ENCODE data around the gene SMR3A.

SMR3A gene

DNA sequence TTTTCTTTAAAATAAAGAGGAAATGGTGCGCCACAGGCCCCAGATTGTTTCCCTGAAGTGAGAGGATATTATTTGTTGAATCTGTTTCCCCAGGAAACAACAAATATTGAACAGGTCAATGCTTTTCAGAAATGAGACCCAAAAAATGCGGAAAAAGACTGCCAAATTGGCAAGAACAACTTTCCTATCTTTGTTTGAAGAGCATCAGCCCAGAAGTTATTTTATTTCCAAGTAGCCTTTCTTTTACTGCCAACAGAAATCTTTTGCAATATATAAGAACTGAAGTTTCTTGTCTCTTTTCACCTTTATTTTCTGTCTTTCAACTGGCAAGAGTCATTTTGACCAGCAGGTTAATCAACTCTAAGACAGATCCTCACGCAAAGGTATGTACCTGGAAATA lies at the start of gene SMR3A:
Gene SMR3A (plus strand): TSS at position 301 of the 400 bp plus-strand sequence. CDS start 1,356 bp downstream, outside the sequence.
- no peak for DNase-seq

- DNase-seq: no peak
These were observed 46.8 kb upstream of the SMR3A start for GRCh38 chr4:70313736-70314135.

- no peak for DNase-seq
These were observed 44.6 kb upstream of the SMR3A start for GRCh38 chr4:70315928-70316327.

DNA sequence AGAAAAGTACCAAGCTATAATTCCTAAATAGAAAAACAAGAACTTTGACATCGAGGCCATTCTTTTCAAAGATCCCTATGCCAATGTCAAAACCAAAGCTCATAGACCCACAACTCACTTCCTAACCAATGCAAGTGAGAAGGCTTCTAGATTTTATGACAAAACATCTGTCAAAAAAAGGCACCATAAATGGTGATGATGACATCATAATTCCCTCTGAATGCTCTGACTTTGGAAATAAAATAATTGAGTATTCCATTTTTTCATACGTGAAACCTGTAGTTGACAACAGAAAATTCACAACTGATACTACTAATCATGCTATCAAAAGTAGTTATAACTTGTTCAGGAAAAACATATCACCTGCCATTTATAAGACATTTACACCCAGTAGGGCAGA lies 34.5 kb upstream of the SMR3A start:
- no peak for DNase-seq

- DNase-seq: no peak
These were observed 25.9 kb upstream of the SMR3A start, which contains the start of gene CABS1 for GRCh38 chr4:70334681-70335080. TSS of gene CABS1 (plus strand) at chr4:70334981. CDS start at chr4:70335040, 59 bp downstream.

DNA sequence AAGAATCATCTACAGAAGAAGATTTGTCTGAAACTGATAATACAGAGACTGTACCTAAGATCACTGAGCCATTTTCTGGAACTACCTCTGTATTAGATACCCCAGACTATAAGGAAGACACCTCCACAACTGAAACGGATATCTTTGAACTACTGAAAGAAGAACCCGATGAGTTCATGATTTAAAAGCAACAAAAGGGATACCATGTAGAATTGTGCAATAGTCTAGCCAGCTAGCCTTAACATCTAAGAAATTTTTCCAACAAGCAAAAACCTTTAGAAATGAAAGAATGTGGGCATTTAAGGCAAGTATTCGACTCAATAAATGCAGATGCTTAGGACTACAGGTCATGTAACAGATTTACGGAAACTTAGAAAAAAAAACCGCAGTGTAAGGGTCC lies 24.5 kb upstream of the SMR3A start:
- DNase-seq: no peak

- DNase-seq: no peak
These were observed 22.6 kb upstream of the SMR3A start for GRCh38 chr4:70337886-70338420.

- DNase-seq: no peak
These were observed 4.4 kb upstream of the SMR3A start for GRCh38 chr4:70356185-70356584.

DNA sequence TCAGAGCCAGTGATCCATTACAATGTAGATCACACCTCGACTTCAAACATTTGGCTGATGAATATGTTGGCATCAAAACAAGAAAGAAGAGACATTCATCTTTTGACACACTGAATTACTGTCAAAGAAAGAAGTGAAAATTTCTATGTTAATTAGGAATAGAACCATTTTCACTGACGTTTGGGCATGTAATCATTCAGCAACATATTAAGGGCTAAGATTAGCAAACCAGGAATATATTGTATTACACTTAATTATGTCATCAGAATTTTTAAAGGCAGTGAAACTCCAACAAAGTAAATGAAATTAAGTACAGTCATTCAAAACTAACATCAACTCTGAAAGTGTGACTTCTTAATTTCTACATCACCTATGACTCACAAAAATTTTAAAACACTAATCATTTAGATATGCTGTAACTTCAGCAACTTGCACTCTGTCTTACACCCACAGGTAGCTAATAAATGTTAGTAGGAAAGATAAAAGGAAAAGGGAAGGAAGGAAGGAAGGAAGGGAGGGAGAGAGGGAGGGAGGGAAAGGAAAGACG lies 1.4 kb upstream of the SMR3A start:
- DNase-seq: no peak

DNA sequence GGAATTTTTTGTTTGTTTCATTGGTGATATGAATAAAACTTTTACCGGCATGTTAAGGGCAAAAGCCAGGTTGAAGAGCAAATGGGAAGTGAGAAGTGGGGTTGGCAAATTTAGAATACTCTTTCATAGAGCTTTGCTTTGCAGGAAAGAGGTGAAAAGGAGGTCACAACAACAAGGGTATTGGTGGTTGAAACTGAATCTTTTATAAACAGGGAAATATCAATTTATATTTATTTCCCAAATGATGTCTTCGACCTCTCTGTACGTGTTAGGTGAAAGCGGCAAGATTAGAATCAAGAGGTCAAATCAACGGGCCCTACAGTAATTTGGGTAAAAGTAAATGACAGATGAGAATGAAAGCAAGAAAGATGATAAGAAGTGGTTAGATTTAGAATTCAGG lies 3.4 kb downstream of the SMR3A start:
- no peak for DNase-seq

GRCh38 chr4:70365479-70365878 lies 4.9 kb downstream of the SMR3A start:
- DNase-seq: peak; percentile 3

DNA sequence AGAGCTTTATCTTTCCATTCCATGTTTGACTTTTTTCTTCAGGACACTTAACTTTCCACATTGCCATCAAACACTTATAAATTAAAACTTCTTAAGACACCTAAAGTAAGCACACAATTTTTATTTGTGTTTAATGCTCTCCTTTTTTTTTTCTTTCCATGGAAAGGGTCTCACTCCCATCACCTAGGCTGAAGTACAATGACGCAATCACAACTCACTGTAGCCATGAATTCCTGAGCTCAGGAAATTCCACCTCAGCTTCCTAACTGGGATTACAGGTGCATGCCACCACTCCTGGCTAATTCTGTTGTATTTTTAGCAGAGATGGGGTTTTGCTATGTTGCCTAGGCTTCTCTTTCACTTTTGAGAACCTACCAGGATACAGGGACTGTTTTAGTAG lies 7.3 kb downstream of the SMR3A start:
- DNase-seq: no peak

- DNase-seq: no peak
These were observed 11.4 kb downstream of the SMR3A start for GRCh38 chr4:70371987-70372386.

DNA sequence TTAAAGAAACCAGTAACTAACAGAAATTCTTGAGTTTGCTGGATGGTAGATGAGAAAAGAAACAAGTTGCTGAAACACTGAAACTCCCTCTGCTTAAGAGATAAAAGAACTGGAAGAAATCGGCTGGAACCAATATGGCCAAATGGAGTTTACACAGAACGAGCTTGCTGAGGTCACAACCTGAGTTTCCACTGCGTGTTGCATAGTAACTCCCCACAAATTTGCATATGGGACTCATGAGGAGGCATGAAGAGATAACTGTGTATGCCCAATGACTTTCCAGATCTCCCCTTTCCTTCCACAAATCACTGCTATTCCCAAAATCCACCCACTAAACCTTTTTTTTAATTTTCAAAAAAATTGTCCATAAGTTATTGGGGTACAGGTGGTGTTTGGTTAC lies 12.2 kb downstream of the SMR3A start:
- no peak for DNase-seq

DNA sequence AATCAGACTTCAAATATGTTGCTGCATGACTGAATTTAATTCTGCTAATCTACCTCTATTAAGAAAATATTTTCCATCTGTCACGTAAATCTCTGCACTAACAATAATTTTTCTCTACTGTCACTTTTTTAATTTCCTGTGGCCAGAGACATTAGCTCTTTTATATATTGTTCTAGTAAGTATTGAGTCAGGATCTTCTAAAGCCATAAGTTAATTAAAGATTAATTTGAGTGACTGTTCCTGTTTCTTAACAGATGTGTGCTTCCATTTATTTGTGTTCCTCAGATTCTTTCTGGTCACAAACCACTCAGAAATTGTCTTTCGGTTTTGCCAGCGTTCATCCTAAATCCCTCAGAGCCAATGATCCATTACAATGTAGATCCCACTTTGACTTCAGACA lies 20.0 kb downstream of the SMR3A start:
- no peak for DNase-seq

DNA sequence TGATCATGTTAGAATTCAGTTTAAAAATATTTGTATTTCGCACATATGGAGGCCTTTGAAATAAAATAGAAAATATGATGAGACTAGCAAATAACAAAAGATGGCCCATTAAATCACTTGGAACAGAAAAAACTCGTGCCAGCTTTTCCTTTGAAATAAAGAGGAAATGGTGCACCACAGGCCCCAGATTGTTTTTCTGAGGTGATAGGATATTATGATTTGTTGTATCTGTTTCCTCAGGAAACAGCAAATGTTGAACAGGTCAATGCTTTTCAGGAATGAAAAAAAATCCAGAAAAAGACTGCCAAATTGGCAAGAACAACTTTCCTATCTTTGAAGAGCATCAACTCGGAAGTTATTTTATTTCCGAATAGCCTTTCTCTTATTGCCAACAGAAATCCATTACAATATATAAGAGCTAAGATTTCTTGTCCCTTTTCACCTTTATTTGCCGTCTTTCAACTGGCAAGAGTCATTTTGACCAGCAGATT lies 22.2 kb downstream of the SMR3A start, which contains the start of gene SMR3B:
Gene SMR3B (plus strand): TSS at position 441 of the 491 bp plus-strand sequence. CDS start 1,380 bp downstream, outside the sequence.
- DNase-seq: no peak

- DNase-seq: no peak
These were observed 31.7 kb downstream of the SMR3A start for GRCh38 chr4:70392057-70392776.

DNA sequence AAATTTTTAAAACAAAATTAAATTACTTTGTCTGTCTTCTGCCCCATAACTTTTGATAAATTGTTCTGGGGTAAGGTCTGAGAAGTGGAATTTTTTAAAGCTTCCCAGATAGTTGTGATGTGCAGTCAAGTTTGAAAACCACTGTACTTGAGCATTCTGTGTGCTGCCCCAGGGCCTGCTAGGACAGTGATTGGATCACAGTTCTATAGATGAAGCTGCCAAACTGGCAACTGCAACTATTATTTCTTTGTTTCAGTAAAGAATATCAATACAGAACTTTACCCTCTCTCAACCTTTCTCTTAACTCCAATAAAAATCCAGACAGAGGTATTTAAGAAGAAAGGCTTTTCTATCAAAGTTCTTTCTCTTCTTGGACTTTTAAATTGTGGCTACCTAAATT lies 37.0 kb downstream of the SMR3A start, which contains the start of gene OPRPN:
Gene OPRPN (plus strand): TSS at position 361 of the 400 bp plus-strand sequence. CDS start 1,346 bp downstream, outside the sequence.
- DNase-seq: no peak

DNA sequence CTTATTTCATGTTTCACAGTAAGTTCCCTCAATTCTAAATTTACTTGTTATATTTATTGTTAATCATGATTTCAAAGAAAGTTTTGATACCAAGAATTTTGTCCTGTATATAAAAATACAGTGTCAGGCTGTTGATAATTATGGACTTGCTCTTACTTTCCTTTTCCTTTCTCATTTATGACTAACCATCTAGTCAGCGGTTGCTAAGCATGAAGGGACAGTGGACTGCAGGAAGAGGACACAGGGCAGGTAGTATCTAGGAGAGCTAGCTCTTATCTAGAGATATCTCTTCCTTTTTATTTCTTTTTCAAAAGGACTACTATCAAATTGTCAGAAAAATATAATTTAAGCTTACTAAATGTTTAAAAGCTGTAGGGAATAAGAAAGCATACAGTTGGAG lies 38.8 kb downstream of the SMR3A start:
- DNase-seq: no peak

GRCh38 chr4:70402762-70403161 lies 42.2 kb downstream of the SMR3A start:
- no peak for DNase-seq

GRCh38 chr4:70405765-70406164 lies 45.2 kb downstream of the SMR3A start:
- no peak for DNase-seq
